ENCODE measurements around the gene ANKRD40CL.

Gene ANKRD40CL

GRCh38 chr17:50764734-50765149, 2.6 kb downstream of the ANKRD40CL start:
- no peak for DNase-seq (ENCODE audit: low read depth)
- no peak overlapping the region for H3K4me3 ChIP-seq (ENCODE audit: low read depth, low read length)
- TF ChIP-seq, protein P1, sequence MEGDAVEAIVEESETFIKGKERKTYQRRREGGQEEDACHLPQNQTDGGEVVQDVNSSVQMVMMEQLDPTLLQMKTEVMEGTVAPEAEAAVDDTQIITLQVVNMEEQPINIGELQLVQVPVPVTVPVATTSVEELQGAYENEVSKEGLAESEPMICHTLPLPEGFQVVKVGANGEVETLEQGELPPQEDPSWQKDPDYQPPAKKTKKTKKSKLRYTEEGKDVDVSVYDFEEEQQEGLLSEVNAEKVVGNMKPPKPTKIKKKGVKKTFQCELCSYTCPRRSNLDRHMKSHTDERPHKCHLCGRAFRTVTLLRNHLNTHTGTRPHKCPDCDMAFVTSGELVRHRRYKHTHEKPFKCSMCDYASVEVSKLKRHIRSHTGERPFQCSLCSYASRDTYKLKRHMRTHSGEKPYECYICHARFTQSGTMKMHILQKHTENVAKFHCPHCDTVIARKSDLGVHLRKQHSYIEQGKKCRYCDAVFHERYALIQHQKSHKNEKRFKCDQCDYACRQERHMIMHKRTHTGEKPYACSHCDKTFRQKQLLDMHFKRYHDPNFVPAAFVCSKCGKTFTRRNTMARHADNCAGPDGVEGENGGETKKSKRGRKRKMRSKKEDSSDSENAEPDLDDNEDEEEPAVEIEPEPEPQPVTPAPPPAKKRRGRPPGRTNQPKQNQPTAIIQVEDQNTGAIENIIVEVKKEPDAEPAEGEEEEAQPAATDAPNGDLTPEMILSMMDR (IDR thresholded peaks at IDR 0.05; ENCODE audit: insufficient read depth, low read depth, low read length, missing control alignments) = no peak

GRCh38 chr17:50763716-50764475, 3.4 kb downstream of the ANKRD40CL start:
- no peak overlapping the region for H3K4me3 ChIP-seq (ENCODE audit: low read depth, low read length)
- no peak for DNase-seq (ENCODE audit: low read depth)
- TF ChIP-seq, protein P1 (IDR thresholded peaks at IDR 0.05; ENCODE audit: insufficient read depth, low read depth, low read length, missing control alignments) = no peak

GRCh38 chr17:50762177-50762576, 5.1 kb downstream of the ANKRD40CL start:
- TF ChIP-seq, protein P1 (IDR thresholded peaks at IDR 0.05; ENCODE audit: insufficient read depth, low read depth, low read length, missing control alignments) = no peak
- no peak for DNase-seq (ENCODE audit: low read depth)
- H3K4me3 ChIP-seq (ENCODE audit: low read depth, low read length) = no peak overlapping the region

DNA sequence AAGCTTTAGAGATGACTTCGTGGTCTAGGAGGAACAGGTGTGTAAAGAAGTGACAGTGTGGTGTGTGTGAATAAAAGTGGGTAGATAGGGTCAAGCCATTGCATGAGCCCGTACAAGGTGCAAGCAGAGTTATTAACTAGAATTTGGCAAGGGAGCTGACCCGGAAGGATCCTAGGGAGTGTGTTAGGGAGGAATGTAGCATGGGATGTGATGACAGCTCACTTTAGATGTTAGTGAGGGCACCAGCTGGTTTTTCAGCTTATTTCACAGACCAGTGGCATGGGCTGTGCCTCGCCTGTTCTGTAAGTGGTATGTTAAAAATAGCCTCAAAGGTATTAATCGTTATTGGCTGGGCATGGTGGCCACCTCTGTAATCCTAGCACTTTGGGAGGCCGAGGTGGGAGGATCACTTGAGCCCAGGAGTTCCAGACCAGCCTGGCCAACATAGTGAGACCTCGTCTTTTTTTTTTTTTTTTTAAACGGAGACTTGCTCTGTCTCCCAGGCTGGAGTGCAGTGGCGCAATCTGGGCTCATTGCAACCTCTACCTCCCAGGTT, 8.3 kb downstream of the ANKRD40CL start:
- TF ChIP-seq, protein P1 (IDR thresholded peaks at IDR 0.05; ENCODE audit: insufficient read depth, low read depth, low read length, missing control alignments) = no peak

DNA sequence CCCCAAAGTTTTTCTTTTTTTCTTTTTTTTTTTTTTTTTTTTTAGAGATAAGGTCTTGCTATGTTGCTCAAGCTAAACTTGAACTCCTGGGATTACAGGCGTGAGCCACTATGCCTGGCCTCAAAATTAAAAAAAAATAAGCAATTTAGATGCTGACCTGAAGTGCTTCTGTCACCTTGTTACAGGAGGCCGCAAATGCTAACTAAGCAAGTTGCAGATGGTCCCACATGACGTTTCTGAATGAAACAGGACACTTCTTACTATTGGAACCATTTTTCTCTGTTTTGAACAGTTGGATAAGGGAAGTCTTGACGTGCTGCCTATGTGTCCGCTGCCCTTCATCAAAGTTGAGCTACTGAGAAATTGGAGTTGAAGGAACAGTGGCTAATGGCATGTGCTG, 8.8 kb downstream of the ANKRD40CL start:
- TF ChIP-seq, protein P1 (IDR thresholded peaks at IDR 0.05; ENCODE audit: insufficient read depth, low read depth, low read length, missing control alignments) = no peak
- no peak overlapping the region for H3K4me3 ChIP-seq (ENCODE audit: low read depth, low read length)
- no peak for DNase-seq (ENCODE audit: low read depth)

More for the DNA sequence above, 8.3 kb downstream of the ANKRD40CL start:
- DNase-seq (ENCODE audit: low read depth) = no peak
- H3K4me3 ChIP-seq (ENCODE audit: low read depth, low read length) = no peak overlapping the region

GRCh38 chr17:50754521-50754920, 12.8 kb downstream of the ANKRD40CL start:
- H3K4me3 ChIP-seq (ENCODE audit: low read depth, low read length) = no peak overlapping the region
- TF ChIP-seq, protein P1 (IDR thresholded peaks at IDR 0.05; ENCODE audit: insufficient read depth, low read depth, low read length, missing control alignments) = no peak
- no peak for DNase-seq (ENCODE audit: low read depth)

Measured in GM12865 (cell line).